DND-41 (cell line): ENCODE results near the gene LYPD6B.

ENCODE experiments used
- ATAC-seq: fragments of 200-7000 bp; cut with Tn5 transposase; 3 replicates; pipeline ENCODE4 v1.9.1; 2021; ENCODE audit warnings: low read depth; ENCODE audit not compliant: insufficient read depth
- DNase-seq: peaks from one replicate; pipeline ENCODE4 v3.0.0-alpha.2; 2020
- H2AFZ ChIP-seq: 2 replicates; pipeline ENCODE4 v1.6.0; 2012; ENCODE audit warnings: low read depth, low read length
- H3K27ac ChIP-seq: 2 replicates; pipeline ENCODE4 v1.5.1; 2012; ENCODE audit warnings: low read length, inconsistent platforms
- H3K27me3 ChIP-seq: fragments of 200-600 bp; sonication (generic); 2 replicates; pipeline ENCODE4 v1.6.0; 2012; ENCODE audit warnings: low read length, mild to moderate bottlenecking, inconsistent platforms; ENCODE audit not compliant: insufficient read depth, poor library complexity
- H3K36me3 ChIP-seq: 2 replicates; pipeline ENCODE4 v1.5.1; 2012; ENCODE audit warnings: low read length, inconsistent platforms; ENCODE audit not compliant: insufficient read depth
- H3K4me1 ChIP-seq: 2 replicates; pipeline ENCODE4 v1.5.1; 2012; ENCODE audit warnings: mild to moderate bottlenecking, low read length; ENCODE audit not compliant: insufficient read depth
- H3K4me2 ChIP-seq: 2 replicates; pipeline ENCODE4 v1.6.0; 2012; ENCODE audit warnings: mild to moderate bottlenecking, moderate library complexity, low read length, inconsistent platforms; ENCODE audit not compliant: insufficient read depth
- H3K4me3 ChIP-seq, 2 experiments: fragments of 200-600 bp in 1 of 2; shearing (Covaris generic) in 1 of 2; 2 replicates each; pipeline ENCODE4 v1.5.1; 2012 to 2016; ENCODE audit warnings: inconsistent platforms in 2 of 2, low read length in 2 of 2, mild to moderate bottlenecking in 2 of 2, low read depth in 1 of 2, moderate library complexity in 1 of 2
- H3K79me2 ChIP-seq: 2 replicates; pipeline ENCODE4 v1.6.0; 2012; ENCODE audit warnings: low read length, inconsistent platforms; ENCODE audit not compliant: insufficient read depth
- H3K9ac ChIP-seq: 2 replicates; pipeline ENCODE4 v1.6.0; 2012; ENCODE audit warnings: low read depth, mild to moderate bottlenecking, inconsistent platforms, low read length, moderate library complexity
- H3K9me3 ChIP-seq: 2 replicates; pipeline ENCODE4 v1.5.1; 2012; ENCODE audit warnings: low read length, moderate library complexity, mild to moderate bottlenecking, inconsistent platforms; ENCODE audit not compliant: insufficient read depth, severe bottlenecking
- H4K20me1 ChIP-seq: 2 replicates; pipeline ENCODE4 v1.6.0; 2012; ENCODE audit warnings: low read length; ENCODE audit not compliant: insufficient read depth
- EZH2 ChIP-seq: IDR thresholded peaks from 3 replicates; pipeline ENCODE4 v1.6.1; 2012; ENCODE audit warnings: borderline replicate concordance, low read depth, mild to moderate bottlenecking, moderate library complexity, low read length, inconsistent platforms; ENCODE audit not compliant: severe bottlenecking
- TF ChIP-seq, protein P1 (sequence below): IDR thresholded peaks from 2 replicates; pipeline ENCODE4 v1.5.1; 2012; ENCODE audit warnings: borderline replicate concordance, low read length, moderate library complexity, mild to moderate bottlenecking; ENCODE audit not compliant: poor library complexity, severe bottlenecking; ENCODE audit errors: extremely low read depth

LYPD6B gene

DNA sequence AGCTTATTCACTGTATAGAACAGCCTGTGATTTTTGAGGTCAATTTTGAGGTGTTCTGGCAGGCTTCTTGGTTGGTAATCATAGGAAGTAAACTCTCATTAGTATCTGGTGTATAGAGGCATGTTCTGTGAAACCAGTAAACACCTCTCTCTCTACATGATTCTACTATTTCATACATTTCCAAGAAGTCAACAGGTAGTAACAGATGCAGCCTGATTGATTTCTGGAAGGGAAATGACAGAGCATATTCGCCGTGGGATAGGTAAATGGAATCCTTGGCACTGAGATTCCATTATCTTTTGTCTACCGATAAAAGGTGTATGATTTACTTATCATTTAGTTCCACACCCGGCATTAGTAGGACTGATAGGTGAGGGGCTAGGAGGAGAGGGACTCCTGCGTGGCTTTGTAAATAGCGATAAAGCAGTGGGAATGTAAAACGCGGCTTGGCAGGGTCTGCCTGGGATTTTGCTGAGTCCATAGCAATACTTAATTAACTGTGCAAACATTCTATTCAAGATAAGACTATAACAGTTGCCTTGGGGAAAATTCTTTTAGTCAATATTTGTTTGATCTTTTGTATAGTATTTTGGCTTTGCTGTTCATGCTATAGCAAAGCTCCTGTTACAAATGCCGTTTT lies 32.3 kb downstream of the LYPD6B start:
- H3K27ac ChIP-seq = no peak overlapping the region

GRCh38 chr2:149075105-149075504 lies 36.6 kb downstream of the LYPD6B start:
- no peak for DNase-seq
- no peak overlapping the region for H3K9ac ChIP-seq
- no peaks in the 10 kb centered on the region for H3K36me3 ChIP-seq
- no peak overlapping the region for H3K4me2 ChIP-seq
- no peak overlapping the region for H3K4me3 ChIP-seq
- peaks cover 17% of the 10 kb centered on the region for H3K27me3 ChIP-seq
- 0 out of 2 replicates have a peak, but pooled peaks cover 5% of the 10 kb centered on the region for H4K20me1 ChIP-seq
- peaks cover under 1% of the 10 kb centered on the region; the same call in 1 of the 2 replicates for H3K4me1 ChIP-seq
- no peak overlapping the region for H3K27ac ChIP-seq
- no peak for ATAC-seq
- H3K9me3 ChIP-seq = no peaks in the 10 kb centered on the region
- H3K79me2 ChIP-seq = no peaks in the 10 kb centered on the region
- TF ChIP-seq EZH2 = no peak
- TF ChIP-seq, protein P1, sequence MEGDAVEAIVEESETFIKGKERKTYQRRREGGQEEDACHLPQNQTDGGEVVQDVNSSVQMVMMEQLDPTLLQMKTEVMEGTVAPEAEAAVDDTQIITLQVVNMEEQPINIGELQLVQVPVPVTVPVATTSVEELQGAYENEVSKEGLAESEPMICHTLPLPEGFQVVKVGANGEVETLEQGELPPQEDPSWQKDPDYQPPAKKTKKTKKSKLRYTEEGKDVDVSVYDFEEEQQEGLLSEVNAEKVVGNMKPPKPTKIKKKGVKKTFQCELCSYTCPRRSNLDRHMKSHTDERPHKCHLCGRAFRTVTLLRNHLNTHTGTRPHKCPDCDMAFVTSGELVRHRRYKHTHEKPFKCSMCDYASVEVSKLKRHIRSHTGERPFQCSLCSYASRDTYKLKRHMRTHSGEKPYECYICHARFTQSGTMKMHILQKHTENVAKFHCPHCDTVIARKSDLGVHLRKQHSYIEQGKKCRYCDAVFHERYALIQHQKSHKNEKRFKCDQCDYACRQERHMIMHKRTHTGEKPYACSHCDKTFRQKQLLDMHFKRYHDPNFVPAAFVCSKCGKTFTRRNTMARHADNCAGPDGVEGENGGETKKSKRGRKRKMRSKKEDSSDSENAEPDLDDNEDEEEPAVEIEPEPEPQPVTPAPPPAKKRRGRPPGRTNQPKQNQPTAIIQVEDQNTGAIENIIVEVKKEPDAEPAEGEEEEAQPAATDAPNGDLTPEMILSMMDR = no peak
- H2AFZ ChIP-seq = no peak overlapping the region

More for the DNA sequence above, 32.3 kb downstream of the LYPD6B start:
- DNase-seq (no peak), ATAC-seq (no peak)
- TF ChIP-seq EZH2 = no peak
- TF ChIP-seq, protein P1 = no peak
- Histone ChIP-seq H3K4me2 (no peak overlapping the region), H3K9ac (no peak overlapping the region), H4K20me1 (no peaks in the 10 kb centered on the region), H2AFZ (no peak overlapping the region), H3K4me3 (no peak overlapping the region), H3K36me3 (no peaks in the 10 kb centered on the region), H3K27me3 (peaks cover 16% of the 10 kb centered on the region), H3K4me1 (peaks cover 18% of the 10 kb centered on the region), H3K79me2 (no peaks in the 10 kb centered on the region), H3K9me3 (no peaks in the 10 kb centered on the region)

- H3K27ac ChIP-seq = no peak overlapping the region
- H3K9ac ChIP-seq = no peak overlapping the region
- H3K4me3 ChIP-seq = no peak overlapping the region
- DNase-seq (no peak), ATAC-seq (no peak)
- H3K79me2 ChIP-seq = no peaks in the 10 kb centered on the region
- no peaks in the 10 kb centered on the region for H3K9me3 ChIP-seq
- H2AFZ ChIP-seq = no peak overlapping the region
- H3K36me3 ChIP-seq = no peaks in the 10 kb centered on the region
- H3K27me3 ChIP-seq = peaks cover 17% of the 10 kb centered on the region
- no peaks in the 10 kb centered on the region for H3K4me1 ChIP-seq
- 0 out of 2 replicates have a peak, but pooled peaks cover 5% of the 10 kb centered on the region for H4K20me1 ChIP-seq
- TF ChIP-seq, protein P1 = no peak
- TF ChIP-seq EZH2 = no peak
- H3K4me2 ChIP-seq = no peak overlapping the region
Measured at GRCh38 chr2:149075853-149076252, 37.4 kb downstream of the LYPD6B start.
